Endothelial cell of umbilical vein (primary cell): ENCODE measurements around the gene FTO. TPM values are rescaled to one million over a fixed set of nuclear protein-coding genes. Genes with fewer than 3 reads are reported as not detected.

Experiments
- BruUV-seq: library from RNA; stranded (reverse); fragments of 400-500 nt; replicated peaks from 2 replicates; lab custom pipeline; 2021; lab: Mats Ljungman, UMichigan
- CTCF ChIA-PET: fragments of 300-600, 350-600 bp; sonication (Branson Sonifier 250); formaldehyde crosslinking; loops from one replicate; lab custom pipeline; 2021; ENCODE audit warnings: antibody characterized with exemption, inconsistent platforms; lab: Charles Lee
- POLR2A ChIA-PET: fragments of 300-600, 350-600 bp; sonication (Branson Sonifier 250); formaldehyde crosslinking; loops from one replicate; lab custom pipeline; 2021; ENCODE audit warnings: antibody characterized with exemption, inconsistent platforms; lab: Charles Lee
- DNase-seq: peaks from one replicate; pipeline ENCODE4 v3.0.0-alpha.2; 2011; ENCODE audit warnings: low read depth, low spot score
- FAIRE-seq: peaks from 2 replicates; lab custom pipeline; 2011; peaks lifted over from hg19 to GRCh38; lab: Jason Lieb, UNC
- H2AFZ ChIP-seq: 2 replicates; pipeline ENCODE4 v1.6.0; 2012; ENCODE audit warnings: low read depth, low read length, control low read depth, inconsistent platforms
- H3K27ac ChIP-seq: 2 replicates; pipeline ENCODE4 v1.5.1; 2011; ENCODE audit warnings: low read depth, mild to moderate bottlenecking, control low read depth, low read length, moderate library complexity; ENCODE audit not compliant: insufficient read depth
- H3K27me3 ChIP-seq, 2 experiments: 2 replicates each; pipeline versions ENCODE4 v1.6.0 to v1.6.1; 2011; ENCODE audit warnings: low read length in 2 of 2, mixed read lengths in 1 of 2; ENCODE audit not compliant: control insufficient read depth in 2 of 2, insufficient read depth in 2 of 2
- H3K36me3 ChIP-seq, 2 experiments: 2 replicates in 1 of 2; 3 replicates in 1 of 2; pipeline ENCODE4 v1.5.1; 2011; ENCODE audit warnings: low read length in 2 of 2, mild to moderate bottlenecking in 1 of 2, moderate library complexity in 1 of 2; ENCODE audit not compliant: control insufficient read depth in 2 of 2, insufficient read depth in 2 of 2; ENCODE audit errors: extremely low read depth in 1 of 2
- H3K4me1 ChIP-seq: 3 replicates; pipeline ENCODE4 v1.5.1; 2011; ENCODE audit warnings: mild to moderate bottlenecking, low read length; ENCODE audit not compliant: control insufficient read depth, insufficient read depth; ENCODE audit errors: extremely low read depth
- H3K4me2 ChIP-seq: 2 replicates; pipeline ENCODE4 v1.6.1; 2011; ENCODE audit warnings: low read length, control low read depth, mixed read lengths; ENCODE audit not compliant: insufficient read depth
- H3K4me3 ChIP-seq, 3 experiments: fragments of 200-600 bp in 1 of 3; sonication (generic), shearing (Covaris generic) in 1 of 3; replicated peaks in 1 of 3; 2 replicates each; pipeline ENCODE4 v1.5.1; 2011 to 2016; ENCODE audit warnings: control low read depth in 3 of 3, low read length in 3 of 3, mild to moderate bottlenecking in 2 of 3, inconsistent platforms in 1 of 3, low read depth in 1 of 3, moderate library complexity in 1 of 3; ENCODE audit not compliant: insufficient read depth in 1 of 3
- H3K79me2 ChIP-seq: 2 replicates; pipeline ENCODE4 v1.6.0; 2012; ENCODE audit warnings: low read length, inconsistent platforms; ENCODE audit not compliant: control insufficient read depth, insufficient read depth
- H3K9ac ChIP-seq: replicated peaks from 2 replicates; pipeline ENCODE3; 2011; ENCODE audit warnings: low read length, control low read depth; ENCODE audit not compliant: insufficient read depth; ENCODE audit errors: extremely low read depth
- H3K9me1 ChIP-seq: replicated peaks from 3 replicates; pipeline ENCODE4 v1.6.0; 2011; ENCODE audit warnings: mild to moderate bottlenecking, low read length; ENCODE audit not compliant: control insufficient read depth, insufficient read depth; ENCODE audit errors: extremely low read depth
- H3K9me3 ChIP-seq: replicated peaks from 2 replicates; pipeline ENCODE4 v1.5.1; 2012; ENCODE audit warnings: low read length, inconsistent platforms; ENCODE audit not compliant: control insufficient read depth, insufficient read depth
- H4K20me1 ChIP-seq: replicated peaks from 2 replicates; pipeline ENCODE3; 2011; ENCODE audit warnings: mild to moderate bottlenecking, low read length; ENCODE audit not compliant: control insufficient read depth, insufficient read depth; ENCODE audit errors: extremely low read depth
- CTCF ChIP-seq, 2 donors: IDR thresholded peaks; 1 replicate in 1 of 2; 2 replicates in 1 of 2; pipeline ENCODE4 v1.5.1; 2011; ENCODE audit warnings: low read length in 2 of 2, mild to moderate bottlenecking in 2 of 2, moderate library complexity in 2 of 2, control low read depth in 1 of 2, inconsistent platforms in 1 of 2, low read depth in 1 of 2; ENCODE audit not compliant: insufficient read depth in 1 of 2; ENCODE audit errors: extremely low read depth in 1 of 2
- EZH2 ChIP-seq: IDR thresholded peaks from 2 replicates; pipeline ENCODE4 v1.6.1; 2012; ENCODE audit warnings: borderline replicate concordance, low read depth, mild to moderate bottlenecking, moderate library complexity, low read length, inconsistent platforms; ENCODE audit not compliant: severe bottlenecking
- FOS ChIP-seq: IDR thresholded peaks from 2 replicates; pipeline ENCODE4 v1.6.1; 2011; ENCODE audit warnings: mild to moderate bottlenecking, low read length, moderate library complexity, borderline replicate concordance; ENCODE audit not compliant: insufficient read depth
- GATA2 ChIP-seq: IDR thresholded peaks from 2 replicates; pipeline ENCODE4 v1.7.0; 2011; ENCODE audit warnings: low read depth, mild to moderate bottlenecking, moderate library complexity, mixed read lengths, low read length; ENCODE audit not compliant: insufficient read length, insufficient read depth
- JUN ChIP-seq: IDR thresholded peaks from 2 replicates; pipeline ENCODE4 v1.6.1; 2011; ENCODE audit warnings: borderline replicate concordance, low read depth; ENCODE audit not compliant: insufficient read length, insufficient read depth
- MAX ChIP-seq: IDR thresholded peaks from 2 replicates; pipeline ENCODE4 v1.6.1; 2011; ENCODE audit not compliant: insufficient read depth, insufficient read length
- MYC ChIP-seq: IDR thresholded peaks from one replicate; pipeline ENCODE4 v1.6.1; 2011; ENCODE audit warnings: mild to moderate bottlenecking, low read depth, low read length
- POLR2A ChIP-seq: IDR thresholded peaks from 2 replicates; pipeline ENCODE4 v1.6.1; 2012; ENCODE audit warnings: low read depth, mild to moderate bottlenecking, control low read depth, low read length
- POLR2AphosphoS5 ChIP-seq: IDR thresholded peaks from 2 replicates; pipeline ENCODE4 v1.6.1; 2012; ENCODE audit warnings: low read depth, mild to moderate bottlenecking, control low read depth, low read length, moderate library complexity; ENCODE audit not compliant: insufficient read depth
- dilution Hi-C: fragments of 300-500 bp; cut with MboI; formaldehyde crosslinking; loops from one replicate; pipeline ENCODE4 v1.15.0; 2019; ENCODE audit warnings: low sequenced_read_pairs; ENCODE audit not compliant: extremely low pct_ligation_motif_present
- intact Hi-C: fragments of 100-400 bp; cut with micrococcal nuclease; formaldehyde crosslinking; loops from one replicate; pipeline ENCODE4 v1.10.0; 2022
- polyA plus RNA-seq, 4 experiments: library from polyadenylated mRNA; depleted of rRNA in 3 of 4; stranded (reverse) in 3 of 4; unstranded in 1 of 4; fragments of >200 nt; gene quantifications; 2 replicates each; pipeline versions ENCODE4 v1.2.1 to v1.2.3, GENCODE V29; 2011 to 2012; ENCODE audit warnings: missing spikeins in 1 of 4
- total RNA-seq: library from RNA; stranded (reverse); gene quantifications from 2 replicates; pipeline ENCODE4 v1.2.3, GENCODE V29; 2021

Gene FTO
- total and polyA plus RNA-seq, 2 donors (not counting 3 experiments of a cell fraction or from before 2014, with no cell fraction given): 48.6 to 87.1 TPM

GRCh38 chr16:53769787-53770186, 65.8 kb downstream of the FTO start:
- DNase-seq: peak; percentile 30
- CTCF ChIA-PET: interaction anchor here (1.0 to 2.5 kb wide), 2 partner anchors 26 to 220 kb away, joined by 8 to 9 read pairs; no protein-coding TSS in a partner anchor

More at GRCh38 chr16:53769787-53770186, 65.8 kb downstream of the FTO start:
- H3K9me3 ChIP-seq: no peaks in the 10 kb centered on the region
- dilution Hi-C loops (no loop called here), intact Hi-C loops (loop anchor here (5.0 kb wide), 2 partner anchors 173 to 308 kb away; no protein-coding TSS in a partner anchor)
- POLR2A ChIA-PET: no interaction called here
- no TSS peak for BruUV-seq
- H2AFZ ChIP-seq: no peak overlapping the region
- no peaks in the 10 kb centered on the region for H3K9me1 ChIP-seq
- H3K9ac ChIP-seq: no peak overlapping the region
- no peaks in the 10 kb centered on the region for H4K20me1 ChIP-seq
- no peaks in the 10 kb centered on the region for H3K27me3 ChIP-seq
- peak; percentile 56 for FAIRE-seq
- TF ChIP-seq POLR2AphosphoS5: no peak
- no peak for TF ChIP-seq MAX
- no peak for TF ChIP-seq FOS
- TF ChIP-seq EZH2: no peak
- TF ChIP-seq CTCF (IDR thresholded peaks at IDR 0.05; ENCODE audit: extremely low read depth in 1 of 2, insufficient read depth in 1 of 2, low read depth in 1 of 2, low read length in 2 of 2): no peak
- TF ChIP-seq JUN: no peak
- no peak for TF ChIP-seq MYC
- TF ChIP-seq GATA2: no peak
- no peak for TF ChIP-seq POLR2A
- peaks cover 14% of the 10 kb centered on the region for H3K79me2 ChIP-seq
- no peak overlapping the region for H3K27ac ChIP-seq
- H3K4me3 ChIP-seq: no peak overlapping the region
- H3K4me2 ChIP-seq: no peak overlapping the region
- H3K36me3 ChIP-seq: no peaks in the 10 kb centered on the region
- H3K4me1 ChIP-seq: peaks cover 7% of the 10 kb centered on the region
